ENCODE results near the gene SCAI.
A peak's percentile ranks its signal among the peaks of the same experiment; 100 is the strongest.

Gene SCAI

DNA sequence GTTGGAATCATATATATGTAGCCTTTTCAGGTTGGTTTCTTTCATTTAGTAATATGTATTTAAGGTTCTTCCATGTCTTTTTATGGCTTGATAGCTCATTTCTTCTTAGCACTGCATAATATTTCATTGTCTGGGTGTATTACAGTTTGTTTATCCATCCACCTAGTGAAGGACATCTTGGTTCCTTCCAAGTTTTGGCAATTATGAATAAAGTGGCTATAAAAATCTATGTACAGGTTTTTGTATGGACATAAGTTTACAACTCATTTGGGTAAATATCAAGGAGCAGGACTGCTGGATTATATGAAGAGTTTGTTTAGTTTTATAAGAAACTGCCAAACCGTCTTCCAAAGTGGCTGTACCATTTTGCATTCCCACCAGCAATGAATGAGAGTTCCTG lies 34.6 kb upstream of the SCAI start (continued):
- TF ChIP-seq, protein P1, sequence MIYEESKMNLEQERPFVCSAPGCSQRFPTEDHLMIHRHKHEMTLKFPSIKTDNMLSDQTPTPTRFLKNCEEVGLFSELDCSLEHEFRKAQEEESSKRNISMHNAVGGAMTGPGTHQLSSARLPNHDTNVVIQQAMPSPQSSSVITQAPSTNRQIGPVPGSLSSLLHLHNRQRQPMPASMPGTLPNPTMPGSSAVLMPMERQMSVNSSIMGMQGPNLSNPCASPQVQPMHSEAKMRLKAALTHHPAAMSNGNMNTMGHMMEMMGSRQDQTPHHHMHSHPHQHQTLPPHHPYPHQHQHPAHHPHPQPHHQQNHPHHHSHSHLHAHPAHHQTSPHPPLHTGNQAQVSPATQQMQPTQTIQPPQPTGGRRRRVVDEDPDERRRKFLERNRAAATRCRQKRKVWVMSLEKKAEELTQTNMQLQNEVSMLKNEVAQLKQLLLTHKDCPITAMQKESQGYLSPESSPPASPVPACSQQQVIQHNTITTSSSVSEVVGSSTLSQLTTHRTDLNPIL (CRISPR knock-in tag; IDR thresholded peaks at IDR 0.05; ENCODE audit: low read depth), result no peak
- TF ChIP-seq BACH2 (CRISPR knock-in tag; IDR thresholded peaks at IDR 0.05; ENCODE audit: borderline replicate concordance), result no peak
- TF ChIP-seq SNAI2 (CRISPR knock-in tag; IDR thresholded peaks at IDR 0.05), result no peak
- no peak for TF ChIP-seq ZNF70 (CRISPR knock-in tag; IDR thresholded peaks at IDR 0.05)
- TF ChIP-seq ARNTL (CRISPR knock-in tag; IDR thresholded peaks at IDR 0.05; ENCODE audit: borderline replicate concordance, low read depth), result no peak

DNA sequence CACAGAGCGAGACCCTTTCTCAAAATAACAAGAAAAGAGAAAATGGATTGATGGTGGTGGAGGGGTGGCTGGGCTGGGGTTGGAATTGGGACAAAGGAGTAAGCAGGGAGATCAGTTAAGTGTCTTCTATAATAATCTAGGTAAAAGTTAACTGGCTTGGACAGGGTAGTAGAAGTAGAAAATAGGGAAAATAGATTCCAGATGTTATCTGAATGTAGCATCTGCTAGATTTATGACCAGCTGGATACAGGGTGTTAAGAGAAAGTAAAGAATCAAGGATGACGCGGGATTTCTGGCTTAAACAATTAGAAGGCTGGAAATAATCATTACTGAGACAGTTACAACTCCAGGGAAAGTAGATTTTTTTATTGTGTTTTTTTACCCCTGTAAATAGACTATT lies 33.3 kb upstream of the SCAI start:
- ATAC-seq, result peak; percentile 78
- TF ChIP-seq TSHZ2 (CRISPR knock-in tag; IDR thresholded peaks at IDR 0.05) (no peak), ZFP30 (CRISPR knock-in tag; IDR thresholded peaks at IDR 0.05) (no peak), ESRRG (CRISPR knock-in tag; IDR thresholded peaks at IDR 0.05) (no peak), PPARA (CRISPR knock-in tag; IDR thresholded peaks at IDR 0.05; ENCODE audit: borderline replicate concordance) (no peak), SNAI2 (CRISPR knock-in tag; IDR thresholded peaks at IDR 0.05) (no peak), ARNTL (CRISPR knock-in tag; IDR thresholded peaks at IDR 0.05; ENCODE audit: borderline replicate concordance, low read depth) (no peak), ZNF70 (CRISPR knock-in tag; IDR thresholded peaks at IDR 0.05) (no peak), TOX (CRISPR knock-in tag; IDR thresholded peaks at IDR 0.05; ENCODE audit: borderline replicate concordance) (no peak)

DNA sequence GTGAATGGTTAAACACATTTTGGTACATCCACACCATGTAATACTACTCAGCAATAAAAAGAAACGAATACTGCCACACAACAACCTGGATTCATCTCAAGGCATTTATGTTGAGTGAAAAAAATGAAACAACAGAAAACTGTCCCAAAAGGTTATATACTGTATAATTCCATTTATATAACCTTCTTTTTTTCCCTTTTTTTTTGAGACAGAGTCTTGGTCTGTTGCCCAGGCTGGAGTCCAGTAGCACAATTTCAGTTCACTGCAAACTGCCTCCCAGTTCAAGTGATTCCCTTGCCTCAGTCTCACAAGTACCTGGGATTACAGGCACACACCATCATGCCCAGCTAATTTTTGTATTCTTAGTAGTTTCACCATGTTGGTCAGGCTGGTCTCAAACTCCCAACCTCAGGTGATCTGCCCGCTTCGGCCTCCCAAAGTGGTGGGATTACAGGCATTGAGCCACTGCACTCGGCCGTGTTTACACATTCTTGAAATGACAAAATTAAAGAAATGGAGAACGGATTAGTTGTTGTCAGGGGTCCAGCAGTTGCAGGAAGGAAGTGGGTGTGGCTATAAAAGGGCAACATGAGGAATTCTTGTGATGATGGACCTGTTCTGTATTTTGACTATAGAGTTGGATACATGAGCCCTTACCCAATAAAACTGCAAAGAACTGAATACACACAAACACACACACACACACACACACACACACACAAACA lies 28.9 kb upstream of the SCAI start:
- TF ChIP-seq, protein P2, sequence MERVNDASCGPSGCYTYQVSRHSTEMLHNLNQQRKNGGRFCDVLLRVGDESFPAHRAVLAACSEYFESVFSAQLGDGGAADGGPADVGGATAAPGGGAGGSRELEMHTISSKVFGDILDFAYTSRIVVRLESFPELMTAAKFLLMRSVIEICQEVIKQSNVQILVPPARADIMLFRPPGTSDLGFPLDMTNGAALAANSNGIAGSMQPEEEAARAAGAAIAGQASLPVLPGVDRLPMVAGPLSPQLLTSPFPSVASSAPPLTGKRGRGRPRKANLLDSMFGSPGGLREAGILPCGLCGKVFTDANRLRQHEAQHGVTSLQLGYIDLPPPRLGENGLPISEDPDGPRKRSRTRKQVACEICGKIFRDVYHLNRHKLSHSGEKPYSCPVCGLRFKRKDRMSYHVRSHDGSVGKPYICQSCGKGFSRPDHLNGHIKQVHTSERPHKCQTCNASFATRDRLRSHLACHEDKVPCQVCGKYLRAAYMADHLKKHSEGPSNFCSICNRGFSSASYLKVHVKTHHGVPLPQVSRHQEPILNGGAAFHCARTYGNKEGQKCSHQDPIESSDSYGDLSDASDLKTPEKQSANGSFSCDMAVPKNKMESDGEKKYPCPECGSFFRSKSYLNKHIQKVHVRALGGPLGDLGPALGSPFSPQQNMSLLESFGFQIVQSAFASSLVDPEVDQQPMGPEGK (CRISPR knock-in tag; IDR thresholded peaks at IDR 0.05; ENCODE audit: borderline replicate concordance), result no peak
- TF ChIP-seq, protein P1 (CRISPR knock-in tag; IDR thresholded peaks at IDR 0.05; ENCODE audit: low read depth), result no peak
- TF ChIP-seq RARB (CRISPR knock-in tag; IDR thresholded peaks at IDR 0.05), result no peak
- no peak for TF ChIP-seq ARNTL (CRISPR knock-in tag; IDR thresholded peaks at IDR 0.05; ENCODE audit: borderline replicate concordance, low read depth)
- no peak for TF ChIP-seq OSR1 (CRISPR knock-in tag; IDR thresholded peaks at IDR 0.05)
- TF ChIP-seq CSDC2 (CRISPR knock-in tag; IDR thresholded peaks at IDR 0.05), result no peak
- no peak for TF ChIP-seq ZFP30 (CRISPR knock-in tag; IDR thresholded peaks at IDR 0.05)
- TF ChIP-seq, protein P3, sequence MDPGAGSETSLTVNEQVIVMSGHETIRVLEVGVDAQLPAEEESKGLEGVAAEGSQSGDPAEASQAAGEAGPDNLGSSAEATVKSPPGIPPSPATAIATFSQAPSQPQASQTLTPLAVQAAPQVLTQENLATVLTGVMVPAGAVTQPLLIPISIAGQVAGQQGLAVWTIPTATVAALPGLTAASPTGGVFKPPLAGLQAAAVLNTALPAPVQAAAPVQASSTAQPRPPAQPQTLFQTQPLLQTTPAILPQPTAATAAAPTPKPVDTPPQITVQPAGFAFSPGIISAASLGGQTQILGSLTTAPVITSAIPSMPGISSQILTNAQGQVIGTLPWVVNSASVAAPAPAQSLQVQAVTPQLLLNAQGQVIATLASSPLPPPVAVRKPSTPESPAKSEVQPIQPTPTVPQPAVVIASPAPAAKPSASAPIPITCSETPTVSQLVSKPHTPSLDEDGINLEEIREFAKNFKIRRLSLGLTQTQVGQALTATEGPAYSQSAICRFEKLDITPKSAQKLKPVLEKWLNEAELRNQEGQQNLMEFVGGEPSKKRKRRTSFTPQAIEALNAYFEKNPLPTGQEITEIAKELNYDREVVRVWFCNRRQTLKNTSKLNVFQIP (CRISPR knock-in tag; IDR thresholded peaks at IDR 0.05; ENCODE audit: borderline replicate concordance, low read depth), result no peak
- no peak for TF ChIP-seq CSRNP3 (CRISPR knock-in tag; IDR thresholded peaks at IDR 0.05)
- no peak for TF ChIP-seq ZC3H10 (CRISPR knock-in tag; IDR thresholded peaks at IDR 0.05)
- TF ChIP-seq ZNF70 (CRISPR knock-in tag; IDR thresholded peaks at IDR 0.05), result no peak
- TF ChIP-seq TOX (CRISPR knock-in tag; IDR thresholded peaks at IDR 0.05; ENCODE audit: borderline replicate concordance), result no peak
- TF ChIP-seq ZNF565 (CRISPR knock-in tag; conservative IDR thresholded peaks at IDR 0.05; ENCODE audit: low read depth), result no peak
- no peak for TF ChIP-seq TCF4 (CRISPR knock-in tag; IDR thresholded peaks at IDR 0.05; ENCODE audit: borderline replicate concordance)
- TF ChIP-seq ZFP3 (CRISPR knock-in tag; IDR thresholded peaks at IDR 0.05), result no peak
- TF ChIP-seq GLIS3 (CRISPR knock-in tag; IDR thresholded peaks at IDR 0.05), result no peak
- no peak for TF ChIP-seq ZNF8 (CRISPR knock-in tag; IDR thresholded peaks at IDR 0.05)
- TF ChIP-seq PPARA (CRISPR knock-in tag; IDR thresholded peaks at IDR 0.05; ENCODE audit: borderline replicate concordance), result no peak
- no peak for TF ChIP-seq ESRRG (CRISPR knock-in tag; IDR thresholded peaks at IDR 0.05)
- ATAC-seq, result no peak

Measured in SK-N-SH treated with all-trans-retinoic acid at 6 μM for 48 hours (cell line).